Measurements from ENCODE around the gene HJURP. TPM values are rescaled to one million over a fixed set of nuclear protein-coding genes. Genes with fewer than 3 reads are reported as not detected.

The HJURP gene
- total and polyA plus RNA-seq, 7 donors, result 0.08 to 0.25 (median 0.10) TPM; not detected in 4

GRCh38 chr2:233791151-233791882 lies 63.0 kb downstream of the HJURP start:
- H3K4me3 ChIP-seq, result no peak overlapping the region
- no peaks in the 10 kb centered on the region for H3K9me3 ChIP-seq
- H3K36me3 ChIP-seq (ENCODE audit: insufficient read depth in 1 of 2, low read depth in 1 of 2), result no peaks in the 10 kb centered on the region
- no peaks in the 10 kb centered on the region for H3K4me1 ChIP-seq
- no peak for TF ChIP-seq CTCF (IDR thresholded peaks at IDR 0.05)
- no peak for ATAC-seq
- H3K27me3 ChIP-seq (ENCODE audit: insufficient read depth in 3 of 3, low read length in 2 of 3), result no peaks in the 10 kb centered on the region
- intact Hi-C loops (cut with DNase I), result no loop called here
- DNase-seq, result no peak
- 64 to 72% (median 71%) methylated on average over 18 of the region's 18 CpGs for WGBS, 3 donors
- no peak overlapping the region for H3K27ac ChIP-seq

- no peak for ATAC-seq
- Histone ChIP-seq H3K27ac (no peak overlapping the region), H3K36me3 (ENCODE audit: insufficient read depth in 1 of 2, low read depth in 1 of 2) (no peaks in the 10 kb centered on the region), H3K4me1 (no peaks in the 10 kb centered on the region), H3K9me3 (no peaks in the 10 kb centered on the region), H3K4me3 (no peak overlapping the region), H3K27me3 (ENCODE audit: insufficient read depth in 3 of 3, low read length in 2 of 3) (no peaks in the 10 kb centered on the region)
- no peak for DNase-seq
- 86 to 91% (median 90%) methylated on average over 7 of the region's 7 CpGs for WGBS, 3 donors
- intact Hi-C loops (cut with DNase I), result no loop called here
- TF ChIP-seq CTCF (IDR thresholded peaks at IDR 0.05), result no peak
Observed at GRCh38 chr2:233789554-233789953, 64.8 kb downstream of the HJURP start.

Other genes with a start within 250 kb of the HJURP start
- gene UGT1A8, start 236.9 kb downstream of the HJURP start, total RNA-seq, result not detected
- gene UGT1A8, start 236.9 kb downstream of the HJURP start, polyA plus RNA-seq, result not detected
- not detected for gene UGT1A10, start 218.1 kb downstream of the HJURP start, total RNA-seq
- under 1 TPM in 1 of 3 donors, not detected in 2; 0.03 TPM for gene UGT1A10, start 218.1 kb downstream of the HJURP start, polyA plus RNA-seq
- not detected for gene UGT1A9, start 182.6 kb downstream of the HJURP start, total RNA-seq
- gene UGT1A9, start 182.6 kb downstream of the HJURP start, polyA plus RNA-seq, result not detected
- gene UGT1A7, start 172.6 kb downstream of the HJURP start, total RNA-seq, result not detected
- not detected for gene UGT1A7, start 172.6 kb downstream of the HJURP start, polyA plus RNA-seq
- not detected for gene UGT1A6, start 161.6 kb downstream of the HJURP start, total RNA-seq
- gene UGT1A6, start 161.6 kb downstream of the HJURP start, polyA plus RNA-seq, result not detected
- gene UGT1A5, start 141.6 kb downstream of the HJURP start, total RNA-seq, result not detected
- not detected for gene UGT1A5, start 141.6 kb downstream of the HJURP start, polyA plus RNA-seq
- gene UGT1A4, start 135.8 kb downstream of the HJURP start, total RNA-seq, result not detected
- gene UGT1A4, start 135.8 kb downstream of the HJURP start, polyA plus RNA-seq, result not detected
- not detected for gene UGT1A3, start 125.5 kb downstream of the HJURP start, total RNA-seq
- gene UGT1A3, start 125.5 kb downstream of the HJURP start, polyA plus RNA-seq, result not detected
- not detected for gene UGT1A1, start 94.3 kb downstream of the HJURP start, total RNA-seq
- under 1 TPM in 1 of 3 donors, not detected in 2; 0.06 TPM for gene UGT1A1, start 94.3 kb downstream of the HJURP start, polyA plus RNA-seq
- not detected for gene MROH2A, start 76.2 kb downstream of the HJURP start, total RNA-seq
- not detected for gene MROH2A, start 76.2 kb downstream of the HJURP start, polyA plus RNA-seq
- not detected for gene TRPM8, start 62.8 kb upstream of the HJURP start, total RNA-seq
- gene TRPM8, start 62.8 kb upstream of the HJURP start, polyA plus RNA-seq, result not detected
- gene SPP2, start 196.2 kb upstream of the HJURP start, total RNA-seq, result not detected
- gene SPP2, start 196.2 kb upstream of the HJURP start, polyA plus RNA-seq, result not detected

All from psoas muscle (tissue), 8 donors.